DND-41 (cell line): ENCODE results near the gene ST6GALNAC1.
A peak's percentile ranks its signal among the peaks of the same experiment; 100 is the strongest.

Experiments used
- ATAC-seq: fragments of 200-7000 bp; cut with Tn5 transposase; 3 replicates; pipeline ENCODE4 v1.9.1; 2021; ENCODE audit warnings: low read depth; ENCODE audit not compliant: insufficient read depth
- DNase-seq: peaks from one replicate; pipeline ENCODE4 v3.0.0-alpha.2; 2020
- H2AFZ ChIP-seq: 2 replicates; pipeline ENCODE4 v1.6.0; 2012; ENCODE audit warnings: low read depth, low read length
- H3K27ac ChIP-seq: 2 replicates; pipeline ENCODE4 v1.5.1; 2012; ENCODE audit warnings: low read length, inconsistent platforms
- H3K27me3 ChIP-seq: fragments of 200-600 bp; sonication (generic); 2 replicates; pipeline ENCODE4 v1.6.0; 2012; ENCODE audit warnings: low read length, mild to moderate bottlenecking, inconsistent platforms; ENCODE audit not compliant: insufficient read depth, poor library complexity
- H3K36me3 ChIP-seq: 2 replicates; pipeline ENCODE4 v1.5.1; 2012; ENCODE audit warnings: low read length, inconsistent platforms; ENCODE audit not compliant: insufficient read depth
- H3K4me1 ChIP-seq: 2 replicates; pipeline ENCODE4 v1.5.1; 2012; ENCODE audit warnings: mild to moderate bottlenecking, low read length; ENCODE audit not compliant: insufficient read depth
- H3K4me2 ChIP-seq: 2 replicates; pipeline ENCODE4 v1.6.0; 2012; ENCODE audit warnings: mild to moderate bottlenecking, moderate library complexity, low read length, inconsistent platforms; ENCODE audit not compliant: insufficient read depth
- H3K4me3 ChIP-seq, 2 experiments: fragments of 200-600 bp in 1 of 2; shearing (Covaris generic) in 1 of 2; 2 replicates each; pipeline ENCODE4 v1.5.1; 2012 to 2016; ENCODE audit warnings: inconsistent platforms in 2 of 2, low read length in 2 of 2, mild to moderate bottlenecking in 2 of 2, low read depth in 1 of 2, moderate library complexity in 1 of 2
- H3K79me2 ChIP-seq: 2 replicates; pipeline ENCODE4 v1.6.0; 2012; ENCODE audit warnings: low read length, inconsistent platforms; ENCODE audit not compliant: insufficient read depth
- H3K9ac ChIP-seq: 2 replicates; pipeline ENCODE4 v1.6.0; 2012; ENCODE audit warnings: low read depth, mild to moderate bottlenecking, inconsistent platforms, low read length, moderate library complexity
- H3K9me3 ChIP-seq: 2 replicates; pipeline ENCODE4 v1.5.1; 2012; ENCODE audit warnings: low read length, moderate library complexity, mild to moderate bottlenecking, inconsistent platforms; ENCODE audit not compliant: insufficient read depth, severe bottlenecking
- H4K20me1 ChIP-seq: 2 replicates; pipeline ENCODE4 v1.6.0; 2012; ENCODE audit warnings: low read length; ENCODE audit not compliant: insufficient read depth
- EZH2 ChIP-seq: IDR thresholded peaks from 3 replicates; pipeline ENCODE4 v1.6.1; 2012; ENCODE audit warnings: borderline replicate concordance, low read depth, mild to moderate bottlenecking, moderate library complexity, low read length, inconsistent platforms; ENCODE audit not compliant: severe bottlenecking
- TF ChIP-seq, protein P1 (sequence below): IDR thresholded peaks from 2 replicates; pipeline ENCODE4 v1.5.1; 2012; ENCODE audit warnings: borderline replicate concordance, low read length, moderate library complexity, mild to moderate bottlenecking; ENCODE audit not compliant: poor library complexity, severe bottlenecking; ENCODE audit errors: extremely low read depth

The ST6GALNAC1 gene

GRCh38 chr17:76682296-76682695 is 38.7 kb upstream of the ST6GALNAC1 start:
- Histone ChIP-seq H3K9me3 (no peaks in the 10 kb centered on the region), H3K27me3 (no peaks in the 10 kb centered on the region), H3K27ac (no peak overlapping the region), H3K36me3 (no peaks in the 10 kb centered on the region), H2AFZ (no peak overlapping the region), H3K4me1 (peaks cover 22% of the 10 kb centered on the region), H4K20me1 (no peaks in the 10 kb centered on the region), H3K4me2 (no peak overlapping the region), H3K9ac (no peak overlapping the region), H3K4me3 (no peak overlapping the region), H3K79me2 (no peaks in the 10 kb centered on the region)
- no peak for TF ChIP-seq EZH2
- TF ChIP-seq, protein P1, sequence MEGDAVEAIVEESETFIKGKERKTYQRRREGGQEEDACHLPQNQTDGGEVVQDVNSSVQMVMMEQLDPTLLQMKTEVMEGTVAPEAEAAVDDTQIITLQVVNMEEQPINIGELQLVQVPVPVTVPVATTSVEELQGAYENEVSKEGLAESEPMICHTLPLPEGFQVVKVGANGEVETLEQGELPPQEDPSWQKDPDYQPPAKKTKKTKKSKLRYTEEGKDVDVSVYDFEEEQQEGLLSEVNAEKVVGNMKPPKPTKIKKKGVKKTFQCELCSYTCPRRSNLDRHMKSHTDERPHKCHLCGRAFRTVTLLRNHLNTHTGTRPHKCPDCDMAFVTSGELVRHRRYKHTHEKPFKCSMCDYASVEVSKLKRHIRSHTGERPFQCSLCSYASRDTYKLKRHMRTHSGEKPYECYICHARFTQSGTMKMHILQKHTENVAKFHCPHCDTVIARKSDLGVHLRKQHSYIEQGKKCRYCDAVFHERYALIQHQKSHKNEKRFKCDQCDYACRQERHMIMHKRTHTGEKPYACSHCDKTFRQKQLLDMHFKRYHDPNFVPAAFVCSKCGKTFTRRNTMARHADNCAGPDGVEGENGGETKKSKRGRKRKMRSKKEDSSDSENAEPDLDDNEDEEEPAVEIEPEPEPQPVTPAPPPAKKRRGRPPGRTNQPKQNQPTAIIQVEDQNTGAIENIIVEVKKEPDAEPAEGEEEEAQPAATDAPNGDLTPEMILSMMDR, result no peak
- DNase-seq (no peak), ATAC-seq (no peak)

DNA sequence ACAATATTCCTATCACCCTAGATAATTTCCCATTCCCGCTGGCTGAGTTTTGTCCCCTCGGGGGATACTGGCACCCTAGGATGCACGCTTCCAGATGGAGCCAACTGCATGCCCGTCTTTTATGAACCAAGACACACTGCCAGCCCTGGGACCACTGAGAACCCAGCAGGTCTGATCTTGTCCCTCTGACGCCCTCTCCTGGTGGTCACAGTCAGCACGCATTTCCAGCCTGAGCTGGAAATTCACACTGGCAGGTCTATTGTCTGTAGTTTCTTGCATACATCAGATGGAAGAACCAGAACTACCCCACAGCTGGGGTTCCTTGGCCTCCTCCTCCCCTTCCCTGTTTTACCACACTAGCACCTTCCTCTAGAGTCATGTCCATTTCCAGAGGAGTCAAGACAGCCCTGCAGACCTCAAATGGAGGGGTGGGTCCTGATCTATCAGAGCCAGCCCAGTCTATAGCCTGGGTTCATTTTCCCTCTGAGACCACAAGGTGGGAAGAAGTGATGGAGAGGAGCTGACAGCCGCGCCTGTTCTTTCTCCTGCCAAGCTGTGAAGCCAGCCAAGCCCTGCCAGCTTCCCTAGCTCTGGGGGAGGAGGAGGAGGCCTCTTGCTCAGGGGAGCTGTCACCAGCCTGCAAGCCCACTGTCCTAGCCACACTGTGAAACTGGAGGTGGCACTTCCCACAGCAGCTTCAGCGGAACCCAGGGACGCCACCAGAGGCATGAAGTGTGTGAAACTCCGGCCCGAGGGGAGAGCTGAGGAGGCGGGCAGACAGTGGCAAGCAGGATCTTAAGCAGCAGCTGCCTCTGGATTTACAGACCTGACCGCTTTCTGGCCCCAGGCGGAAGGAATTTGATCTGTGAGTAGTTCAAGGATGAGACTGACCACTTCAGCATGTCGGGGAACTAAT is 37.9 kb upstream of the ST6GALNAC1 start:
- no peak overlapping the region for H3K9ac ChIP-seq
- no peaks in the 10 kb centered on the region for H3K79me2 ChIP-seq
- H3K27me3 ChIP-seq, result no peaks in the 10 kb centered on the region
- no peak overlapping the region for H2AFZ ChIP-seq
- ATAC-seq, result peak; percentile 41
- H3K4me2 ChIP-seq, result no peak overlapping the region
- H3K27ac ChIP-seq, result no peak overlapping the region
- H3K4me1 ChIP-seq, result peaks cover 30% of the 10 kb centered on the region
- H3K36me3 ChIP-seq, result no peaks in the 10 kb centered on the region
- no peaks in the 10 kb centered on the region for H4K20me1 ChIP-seq
- TF ChIP-seq, protein P1, result peak; percentile 98
- TF ChIP-seq EZH2, result no peak
- H3K4me3 ChIP-seq, result no peak overlapping the region
- peak; percentile 84 for DNase-seq
- no peaks in the 10 kb centered on the region for H3K9me3 ChIP-seq

DNA sequence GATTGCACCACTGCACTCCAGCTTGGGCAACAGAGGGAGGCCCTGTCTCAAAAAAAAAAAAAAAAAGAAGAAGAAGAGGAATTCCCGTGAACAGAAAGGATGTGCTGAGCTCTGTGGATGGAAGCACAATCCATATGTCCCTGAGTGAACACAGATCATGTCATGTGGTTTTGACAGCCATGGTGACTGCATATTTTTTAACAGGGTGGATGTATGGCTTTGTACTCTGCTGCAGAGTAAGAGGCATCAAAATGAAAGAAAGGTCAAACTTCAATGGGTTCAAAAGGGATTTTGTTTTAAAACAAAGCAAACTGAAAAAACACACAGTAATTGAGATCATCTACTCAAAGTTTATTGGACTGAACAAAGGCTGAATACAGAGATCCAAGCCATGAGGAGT is 35.7 kb upstream of the ST6GALNAC1 start:
- no peak overlapping the region for H2AFZ ChIP-seq
- peak overlapping the region; percentile 55 for H3K4me2 ChIP-seq
- no peaks in the 10 kb centered on the region for H3K36me3 ChIP-seq
- H3K27me3 ChIP-seq, result no peaks in the 10 kb centered on the region
- H3K4me3 ChIP-seq, result peak overlapping the region in 1 of 2 experiments; percentile 32; a peak in 1 of 4 replicates
- H3K9me3 ChIP-seq, result no peaks in the 10 kb centered on the region
- H4K20me1 ChIP-seq, result no peaks in the 10 kb centered on the region
- no peaks in the 10 kb centered on the region for H3K79me2 ChIP-seq
- H3K4me1 ChIP-seq, result peaks cover 30% of the 10 kb centered on the region
- TF ChIP-seq, protein P1, result no peak
- TF ChIP-seq EZH2, result no peak
- H3K9ac ChIP-seq, result peak overlapping the region; percentile 37
- peak overlapping the region; percentile 82 for H3K27ac ChIP-seq
- DNase-seq (no peak), ATAC-seq (no peak)
